ENCODE measurements around the gene PRDM12.
A peak's percentile ranks its signal among the peaks of the same experiment; 100 is the strongest.

The PRDM12 gene

GRCh38 chr9:130624154-130624553, 40.2 kb upstream of the PRDM12 start (continued):
- TF ChIP-seq PBX3 (CRISPR knock-in tag; IDR thresholded peaks at IDR 0.05) (no peak), GLIS1 (tag by site-specific recombination; IDR thresholded peaks at IDR 0.05) (no peak)

- H3K27ac ChIP-seq (ENCODE audit: extremely low read depth, low read depth, low read length), result no peak overlapping the region
- ChIA-PET CTCF (interaction anchor here (0.9 kb wide), 1 partner anchor 27 kb away, joined by 3 read pairs; no protein-coding TSS in a partner anchor), POLR2A (no interaction called here)
- H3K9me3 ChIP-seq (ENCODE audit: control insufficient read depth, insufficient read depth, low read depth, low read length), result no peaks in the 10 kb centered on the region
- H3K4me1 ChIP-seq (ENCODE audit: control insufficient read depth, insufficient read depth, low read length), result no peaks in the 10 kb centered on the region
- TF ChIP-seq CTCF (tag by site-specific recombination; IDR thresholded peaks at IDR 0.05) (0 out of 2 replicates have a peak, but pooled peaks have one; percentile 10), ZNF362 (tag by site-specific recombination; IDR thresholded peaks at IDR 0.05) (no peak), MYNN (tag by site-specific recombination; IDR thresholded peaks at IDR 0.05; ENCODE audit: borderline replicate concordance) (no peak), ZSCAN23 (tag by site-specific recombination; IDR thresholded peaks at IDR 0.05) (no peak), SALL2 (tag by site-specific recombination; IDR thresholded peaks at IDR 0.05; ENCODE audit: borderline replicate concordance) (no peak), ZNF449 (tag by site-specific recombination; IDR thresholded peaks at IDR 0.05) (no peak)
- peaks cover 15 to 90% of the 10 kb centered on the region in 2 experiments for H3K36me3 ChIP-seq (ENCODE audit: control insufficient read depth in 2 of 2, insufficient read depth in 1 of 2, low read length in 2 of 2)
- no peak overlapping the region for H3K4me3 ChIP-seq (ENCODE audit: low read depth, low read length)
Observed at GRCh38 chr9:130626249-130626996, 38.0 kb upstream of the PRDM12 start.

- CTCF ChIA-PET, result interaction anchor here (0.9 kb wide), 1 partner anchor 26 kb away, joined by 3 read pairs; no protein-coding TSS in a partner anchor
- Histone ChIP-seq H3K36me3 (ENCODE audit: control insufficient read depth in 2 of 2, insufficient read depth in 1 of 2, low read length in 2 of 2) (peaks cover 8 to 94% of the 10 kb centered on the region in 2 experiments), H3K4me1 (ENCODE audit: control insufficient read depth, insufficient read depth, low read length) (no peaks in the 10 kb centered on the region), H3K27ac (ENCODE audit: extremely low read depth, low read depth, low read length) (no peak overlapping the region), H3K9me3 (ENCODE audit: control insufficient read depth, insufficient read depth, low read depth, low read length) (no peaks in the 10 kb centered on the region), H3K4me3 (ENCODE audit: low read depth, low read length) (no peak overlapping the region)
- POLR2A ChIA-PET, result no interaction called here
- TF ChIP-seq RBAK (tag by site-specific recombination; IDR thresholded peaks at IDR 0.05), result no peak
- no peak for TF ChIP-seq ZNF132 (tag by site-specific recombination; IDR thresholded peaks at IDR 0.05; ENCODE audit: borderline replicate concordance)
- no peak for TF ChIP-seq ZNF426 (tag by site-specific recombination; IDR thresholded peaks at IDR 0.05)
- TF ChIP-seq ZBTB21 (tag by site-specific recombination; IDR thresholded peaks at IDR 0.05), result no peak
- TF ChIP-seq ZNF23 (tag by site-specific recombination; IDR thresholded peaks at IDR 0.05; ENCODE audit: borderline replicate concordance), result no peak
- no peak for TF ChIP-seq ZSCAN5A (tag by site-specific recombination; IDR thresholded peaks at IDR 0.05)
- TF ChIP-seq ZSCAN16 (tag by site-specific recombination; IDR thresholded peaks at IDR 0.05), result no peak
- TF ChIP-seq GLI4 (tag by site-specific recombination; IDR thresholded peaks at IDR 0.05), result no peak
Observed at GRCh38 chr9:130627051-130627450, 37.3 kb upstream of the PRDM12 start.

Data from HEK293 (cell line).